GM12873 (cell line): ENCODE measurements around the gene SH3BP5.

Source experiments
- TF ChIP-seq, protein P1 (sequence below): IDR thresholded peaks from 2 replicates; pipeline ENCODE4 v1.5.1; 2012; ENCODE audit warnings: low read depth, mild to moderate bottlenecking, moderate library complexity, low read length, control low read depth; ENCODE audit not compliant: insufficient read depth; ENCODE audit errors: missing control alignments

SH3BP5 gene

DNA sequence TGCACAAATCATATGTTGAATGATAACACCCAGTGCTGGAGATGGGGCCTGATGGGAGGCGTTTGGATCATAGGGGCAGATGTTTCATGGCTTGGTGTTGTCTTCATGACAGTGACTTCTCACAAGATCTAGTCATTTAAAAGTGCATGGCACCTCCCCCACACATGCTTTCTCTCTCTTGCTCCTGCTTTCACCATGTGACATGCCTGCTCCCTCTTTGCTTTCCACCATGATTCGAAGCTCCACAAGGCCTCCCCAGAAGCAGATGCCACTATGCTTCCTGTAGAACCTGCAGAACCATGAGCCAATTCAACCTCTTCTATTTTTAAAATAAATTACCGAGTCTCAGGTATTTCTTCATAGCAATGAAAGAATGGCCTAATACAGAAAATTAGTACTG is 17.8 kb upstream of the SH3BP5 start:
- TF ChIP-seq, protein P1, sequence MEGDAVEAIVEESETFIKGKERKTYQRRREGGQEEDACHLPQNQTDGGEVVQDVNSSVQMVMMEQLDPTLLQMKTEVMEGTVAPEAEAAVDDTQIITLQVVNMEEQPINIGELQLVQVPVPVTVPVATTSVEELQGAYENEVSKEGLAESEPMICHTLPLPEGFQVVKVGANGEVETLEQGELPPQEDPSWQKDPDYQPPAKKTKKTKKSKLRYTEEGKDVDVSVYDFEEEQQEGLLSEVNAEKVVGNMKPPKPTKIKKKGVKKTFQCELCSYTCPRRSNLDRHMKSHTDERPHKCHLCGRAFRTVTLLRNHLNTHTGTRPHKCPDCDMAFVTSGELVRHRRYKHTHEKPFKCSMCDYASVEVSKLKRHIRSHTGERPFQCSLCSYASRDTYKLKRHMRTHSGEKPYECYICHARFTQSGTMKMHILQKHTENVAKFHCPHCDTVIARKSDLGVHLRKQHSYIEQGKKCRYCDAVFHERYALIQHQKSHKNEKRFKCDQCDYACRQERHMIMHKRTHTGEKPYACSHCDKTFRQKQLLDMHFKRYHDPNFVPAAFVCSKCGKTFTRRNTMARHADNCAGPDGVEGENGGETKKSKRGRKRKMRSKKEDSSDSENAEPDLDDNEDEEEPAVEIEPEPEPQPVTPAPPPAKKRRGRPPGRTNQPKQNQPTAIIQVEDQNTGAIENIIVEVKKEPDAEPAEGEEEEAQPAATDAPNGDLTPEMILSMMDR, result no peak

DNA sequence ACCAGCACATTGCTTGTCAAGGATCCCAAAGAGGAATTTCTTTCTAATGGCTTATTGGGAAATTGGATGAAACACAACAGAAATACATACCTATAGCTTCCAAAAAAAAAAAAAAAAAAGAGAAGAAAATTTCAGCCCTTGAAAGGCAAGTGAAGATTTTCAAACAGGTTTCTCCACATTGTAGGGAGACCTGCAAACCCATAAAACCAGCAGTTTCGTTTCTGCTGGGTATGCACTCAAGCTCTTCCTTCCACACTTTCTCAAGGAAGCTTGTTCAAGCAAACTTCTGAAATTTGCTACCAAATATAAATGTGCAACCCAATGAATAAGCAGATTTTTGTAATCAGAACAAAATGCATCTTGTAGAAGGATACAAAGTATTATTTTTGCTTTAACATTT is 15.9 kb upstream of the SH3BP5 start:
- TF ChIP-seq, protein P1, result no peak

DNA sequence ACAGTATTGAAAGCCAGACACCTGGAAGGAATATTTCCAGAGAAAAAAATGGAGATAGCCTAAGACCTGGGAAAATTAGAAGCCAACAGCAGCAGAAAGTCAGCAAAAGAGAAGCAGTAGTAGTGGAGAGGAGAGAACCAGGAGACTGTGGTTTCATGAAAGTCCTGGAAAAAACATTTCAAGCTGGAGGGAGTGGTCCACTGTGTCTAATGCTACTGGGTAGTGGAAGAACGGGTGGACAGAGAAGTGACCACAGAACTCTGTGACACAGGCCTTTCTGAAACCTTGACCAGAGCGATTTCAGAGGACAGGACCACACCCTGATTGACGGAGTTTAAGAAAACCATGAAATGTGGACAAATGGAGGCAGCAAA is 15.3 kb upstream of the SH3BP5 start:
- TF ChIP-seq, protein P1, result no peak

DNA sequence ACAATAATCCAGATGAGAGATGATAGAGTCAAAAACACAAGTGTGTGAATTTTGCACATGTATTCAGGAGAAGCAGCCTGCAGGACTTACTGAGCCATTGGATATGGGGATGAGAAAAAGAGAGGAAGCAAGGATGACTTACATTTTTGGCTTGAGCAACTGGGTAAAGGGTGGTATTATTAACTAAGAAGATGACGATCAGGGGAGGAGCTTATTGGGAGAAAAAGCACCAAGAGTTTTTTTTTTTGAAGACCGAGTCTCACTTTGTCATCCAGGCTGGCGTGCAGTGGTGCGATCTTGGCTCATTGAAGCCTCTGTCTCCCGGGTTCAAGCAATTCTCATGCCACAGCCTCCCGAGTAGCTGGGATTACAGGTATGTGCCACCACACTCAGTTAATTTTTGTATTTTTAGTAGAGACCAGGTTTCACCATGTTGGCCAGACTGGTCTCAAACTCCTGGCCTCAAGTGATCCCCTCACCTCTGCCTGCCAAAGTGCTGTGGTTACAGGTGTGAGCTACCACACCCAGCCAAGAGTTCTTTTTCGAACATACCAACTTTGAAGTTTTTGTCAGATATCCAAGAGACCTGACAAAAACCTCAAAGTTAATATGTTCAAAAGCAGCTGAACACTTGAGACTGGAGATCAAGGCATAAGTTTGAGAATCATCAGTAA is 14.8 kb upstream of the SH3BP5 start:
- TF ChIP-seq, protein P1, result no peak

DNA sequence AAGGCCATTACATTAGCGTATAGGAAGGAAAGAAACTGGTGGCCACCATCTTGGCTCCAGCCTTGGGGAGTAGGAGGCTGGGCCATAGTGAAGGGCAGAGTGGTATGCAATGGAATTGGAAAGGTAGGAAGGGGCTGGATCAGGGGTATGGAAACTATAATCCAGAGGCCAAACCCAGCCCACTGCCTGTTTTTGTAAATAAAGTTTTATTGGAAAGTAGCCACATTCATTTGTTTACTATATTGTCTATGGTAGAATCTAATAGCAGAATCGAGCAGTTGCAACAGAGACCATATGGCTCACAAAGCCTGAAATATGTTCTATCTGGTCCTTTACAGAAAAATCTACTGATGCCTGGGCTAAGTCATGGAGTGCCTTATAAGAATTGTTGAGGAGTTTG is 14.1 kb upstream of the SH3BP5 start:
- TF ChIP-seq, protein P1, result no peak

DNA sequence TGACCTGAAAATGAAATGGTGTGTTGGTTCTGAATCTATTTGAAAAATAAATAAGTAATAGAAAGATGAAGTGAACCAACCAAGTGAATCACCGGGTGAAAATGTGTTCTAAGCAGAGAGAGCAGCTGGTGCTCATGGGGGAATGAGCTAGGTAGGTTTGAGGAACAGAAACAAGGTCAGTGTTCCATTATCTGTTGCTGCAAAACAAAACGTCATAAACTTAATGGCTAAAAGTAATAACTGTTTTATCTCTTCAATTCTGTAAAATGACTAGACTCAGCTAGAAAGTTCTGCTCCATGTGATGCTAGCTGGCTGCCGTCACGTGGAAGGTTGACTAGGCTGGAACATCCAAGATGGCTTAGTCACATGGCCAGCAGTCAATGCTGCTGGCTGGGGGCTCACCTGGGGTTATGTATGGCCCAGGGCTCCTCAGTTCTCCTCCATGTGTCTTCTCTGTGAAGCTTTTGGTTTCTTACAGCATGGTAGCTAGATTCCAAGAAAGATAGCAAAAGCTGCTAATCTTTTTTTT is 13.3 kb upstream of the SH3BP5 start:
- TF ChIP-seq, protein P1, result no peak

DNA sequence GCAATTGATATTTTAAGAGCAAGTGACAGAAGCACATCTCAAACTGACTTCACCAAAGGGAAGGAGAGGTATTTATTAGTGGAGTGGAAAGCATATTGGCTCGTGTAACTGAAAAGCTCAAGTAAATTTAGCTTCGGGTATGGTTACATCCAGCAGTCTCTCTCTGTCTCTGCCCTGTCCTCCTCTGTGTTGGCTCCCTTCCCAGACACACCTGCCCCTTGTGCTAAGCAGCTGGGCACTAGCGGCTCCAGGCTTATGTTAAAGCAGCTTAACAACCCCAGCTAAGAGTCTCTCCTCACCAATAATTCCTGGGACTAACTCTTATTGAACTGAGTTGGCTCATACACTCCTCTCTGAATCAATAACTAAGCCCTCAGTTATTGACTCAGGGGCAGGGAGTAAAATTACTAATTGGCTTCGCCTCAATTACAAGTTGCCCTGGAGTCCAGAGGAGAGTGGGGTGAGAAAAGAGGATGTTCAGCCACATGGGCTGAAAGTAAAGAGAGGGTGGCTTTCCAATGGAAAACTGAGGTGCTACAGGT is 12.8 kb upstream of the SH3BP5 start:
- TF ChIP-seq, protein P1, result no peak
